Uterus (tissue), 4 donors: ENCODE measurements around the gene ATP2C1. TPM values are rescaled to one million over a fixed set of nuclear protein-coding genes. Genes with fewer than 3 reads are reported as not detected.

Experiments
- DNase-seq, 2 donors: peaks; one replicate each; pipeline ENCODE4 v3.0.0-alpha.2; 2019 to 2020
- H3K27ac ChIP-seq, 2 donors: fragments of 200-600 bp; sonication (generic); 1 replicate in 1 of 2; 2 replicates in 1 of 2; pipeline ENCODE4 v1.5.1; 2016 to 2018
- H3K27me3 ChIP-seq, 2 donors: fragments of 200-600 bp; sonication (generic); one replicate each; pipeline ENCODE4 v1.5.1; 2018 to 2019; ENCODE audit warnings: control low read depth in 1 of 2
- H3K36me3 ChIP-seq, 2 donors: fragments of 200-600 bp; sonication (generic); one replicate each; pipeline ENCODE4 v1.5.1; 2019; ENCODE audit warnings: control low read depth in 1 of 2
- H3K4me1 ChIP-seq, 2 donors: fragments of 200-600 bp; sonication (generic); one replicate each; pipeline ENCODE4 v1.5.1; 2018 to 2019; ENCODE audit warnings: control low read depth in 1 of 2
- H3K4me3 ChIP-seq, 2 donors: fragments of 200-600 bp; sonication (generic); 1 replicate in 1 of 2; 2 replicates in 1 of 2; pipeline ENCODE4 v1.5.1; 2018 to 2019; ENCODE audit warnings: mild to moderate bottlenecking in 1 of 2
- H3K9me3 ChIP-seq, 2 donors: fragments of 200-600 bp; sonication (generic); one replicate each; pipeline ENCODE4 v1.5.1; 2019; ENCODE audit warnings: control low read depth in 1 of 2
- CTCF ChIP-seq, 4 experiments: fragments of 200-600 bp in 2 of 4; fragments of 450-650 bp in 2 of 4; sonication (generic) in 2 of 4; IDR thresholded peaks; one replicate each; pipeline ENCODE4 v1.5.1; 2016 to 2019; ENCODE audit warnings: antibody characterized with exemption in 4 of 4, mild to moderate bottlenecking in 2 of 4, moderate library complexity in 1 of 4
- POLR2A ChIP-seq, 2 donors: fragments of 450-650 bp; IDR thresholded peaks; one replicate each; pipeline ENCODE4 v1.6.1; 2016; ENCODE audit warnings: antibody characterized with exemption in 2 of 2, mild to moderate bottlenecking in 1 of 2, moderate library complexity in 1 of 2
- intact Hi-C: fragments of 100-400 bp; cut with DNase I; formaldehyde crosslinking; loops from one replicate; pipeline ENCODE4 v1.15.1; 2023; ENCODE audit warnings: low total_unique reads
- total RNA-seq, 4 donors: library from RNA; depleted of rRNA in 3 of 4; stranded (reverse); fragments of >200 nt in 3 of 4; gene quantifications; one replicate each; pipeline versions ENCODE4 v1.1.0 to v1.2.4, GENCODE V29; 2014 to 2023
- donor health status: DM: yes; HTN: yes; CAD: no.

Gene ATP2C1
- total RNA-seq, 4 donors from 2014 or later, result 33.2 to 176 (median 84.7) TPM

GRCh38 chr3:130865489-130865888 lies 28.4 kb upstream of the ATP2C1 start:
- no peak overlapping the region for H3K4me3 ChIP-seq
- no peak overlapping the region for H3K27ac ChIP-seq
- TF ChIP-seq POLR2A (IDR thresholded peaks at IDR 0.05) (no peak), CTCF (IDR thresholded peaks at IDR 0.05) (no peak)
- no peaks in the 10 kb centered on the region for H3K27me3 ChIP-seq
- H3K36me3 ChIP-seq, result no peaks in the 10 kb centered on the region
- no peaks in the 10 kb centered on the region for H3K4me1 ChIP-seq
- no peaks in the 10 kb centered on the region for H3K9me3 ChIP-seq
- DNase-seq, result no peak
- intact Hi-C loops, result no loop called here

GRCh38 chr3:130866327-130866726 lies 27.6 kb upstream of the ATP2C1 start:
- Histone ChIP-seq H3K4me1 (no peaks in the 10 kb centered on the region), H3K27ac (no peak overlapping the region), H3K27me3 (no peaks in the 10 kb centered on the region), H3K36me3 (no peaks in the 10 kb centered on the region), H3K9me3 (no peaks in the 10 kb centered on the region), H3K4me3 (no peak overlapping the region)
- TF ChIP-seq POLR2A (IDR thresholded peaks at IDR 0.05) (no peak), CTCF (IDR thresholded peaks at IDR 0.05) (no peak)
- no peak for DNase-seq
- intact Hi-C loops, result no loop called here

DNA sequence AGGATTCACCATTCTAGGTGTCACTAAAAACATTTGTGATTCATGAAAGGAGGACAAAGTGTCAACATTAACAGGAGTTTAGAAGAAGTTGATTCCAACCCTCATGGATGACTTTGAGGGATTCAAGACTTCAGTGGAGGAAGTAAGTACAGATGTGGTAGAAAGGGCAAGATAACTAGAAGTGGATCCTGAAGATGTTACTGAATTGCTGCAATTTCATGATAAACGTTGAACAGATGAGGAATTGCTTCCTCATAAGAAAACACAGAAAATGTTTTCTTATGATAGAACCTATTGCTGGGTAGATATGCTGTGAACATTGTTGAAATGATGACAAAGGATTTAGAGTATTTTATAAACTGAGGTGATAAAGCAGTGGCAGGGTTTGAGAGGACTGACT lies 23.5 kb upstream of the ATP2C1 start:
- Histone ChIP-seq H3K27me3 (no peaks in the 10 kb centered on the region), H3K36me3 (no peaks in the 10 kb centered on the region), H3K9me3 (no peaks in the 10 kb centered on the region), H3K27ac (no peak overlapping the region), H3K4me1 (no peaks in the 10 kb centered on the region), H3K4me3 (no peak overlapping the region)
- intact Hi-C loops, result no loop called here
- no peak for TF ChIP-seq POLR2A (IDR thresholded peaks at IDR 0.05)
- TF ChIP-seq CTCF (IDR thresholded peaks at IDR 0.05), result no peak
- DNase-seq, result no peak

- Histone ChIP-seq H3K4me1 (no peaks in the 10 kb centered on the region), H3K27me3 (no peaks in the 10 kb centered on the region), H3K4me3 (no peak overlapping the region), H3K27ac (no peak overlapping the region), H3K9me3 (peaks cover 0 to 13% of the 10 kb centered on the region in 2 donors), H3K36me3 (no peaks in the 10 kb centered on the region)
- DNase-seq, result no peak
- TF ChIP-seq CTCF (IDR thresholded peaks at IDR 0.05), result no peak
- TF ChIP-seq POLR2A (IDR thresholded peaks at IDR 0.05), result no peak
- intact Hi-C loops, result no loop called here
Measured at GRCh38 chr3:130876594-130876993, 17.3 kb upstream of the ATP2C1 start.

DNA sequence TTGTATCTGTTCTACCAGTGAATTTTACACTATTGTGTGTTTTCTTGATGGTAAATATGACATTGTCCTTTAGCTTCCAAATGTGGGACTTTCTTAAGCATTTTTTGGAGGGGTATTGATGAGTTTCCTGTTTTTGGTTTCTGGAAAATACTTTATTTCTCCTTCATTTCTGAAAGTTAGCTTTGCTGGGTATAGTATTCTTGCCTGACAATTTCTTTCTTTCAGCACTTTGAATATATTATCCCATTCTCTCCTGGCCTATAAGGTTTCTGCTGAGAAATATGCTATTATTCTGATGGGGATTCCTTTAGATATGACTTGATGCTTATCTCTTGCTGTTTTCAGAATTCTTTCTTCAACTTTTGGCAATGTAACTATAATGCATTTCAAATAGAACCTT lies 15.4 kb upstream of the ATP2C1 start:
- H3K9me3 ChIP-seq, result peaks cover 0 to 13% of the 10 kb centered on the region in 2 donors
- intact Hi-C loops, result no loop called here
- no peak for DNase-seq
- no peaks in the 10 kb centered on the region for H3K27me3 ChIP-seq
- no peaks in the 10 kb centered on the region for H3K36me3 ChIP-seq
- no peak for TF ChIP-seq POLR2A (IDR thresholded peaks at IDR 0.05)
- no peak for TF ChIP-seq CTCF (IDR thresholded peaks at IDR 0.05)
- H3K27ac ChIP-seq, result no peak overlapping the region
- H3K4me3 ChIP-seq, result no peak overlapping the region
- H3K4me1 ChIP-seq, result no peaks in the 10 kb centered on the region
